ENCODE data around the gene ARFIP1.
"Not testable (repeated sequence)": the region's sequence is repeated elsewhere in the genome, so short reads cannot be mapped to it uniquely, and the experiment has no call there.

Gene ARFIP1

GRCh38 chr4:152887981-152888380, 108.2 kb downstream of the ARFIP1 start:
- H3K4me3 ChIP-seq (ENCODE audit: low read depth, low read length), result no peak overlapping the region

DNA sequence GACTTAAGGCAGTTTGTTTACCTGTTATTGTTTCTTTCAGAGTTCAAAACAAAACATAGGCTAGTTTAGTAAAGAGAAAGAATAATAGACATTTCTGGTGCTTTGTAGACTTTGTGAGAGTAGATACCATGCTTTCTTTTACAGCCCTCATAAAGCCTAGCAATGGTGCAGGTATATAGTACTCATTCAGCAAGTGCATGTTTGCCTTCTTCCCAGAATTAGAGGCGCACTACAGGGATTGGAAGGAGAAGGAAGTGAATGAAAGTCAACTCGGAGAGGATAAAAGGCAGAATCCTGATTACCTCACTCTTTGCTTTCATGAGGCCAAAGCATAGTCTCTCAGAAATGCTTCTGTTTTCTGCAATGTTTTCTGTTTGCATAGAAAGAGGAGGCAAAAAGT, 113.2 kb downstream of the ARFIP1 start:
- H3K4me3 ChIP-seq (ENCODE audit: low read depth, low read length), result no peak overlapping the region

- H3K4me3 ChIP-seq (ENCODE audit: low read depth, low read length), result no peak overlapping the region
These were observed 114.9 kb downstream of the ARFIP1 start for GRCh38 chr4:152894673-152895072.

DNA sequence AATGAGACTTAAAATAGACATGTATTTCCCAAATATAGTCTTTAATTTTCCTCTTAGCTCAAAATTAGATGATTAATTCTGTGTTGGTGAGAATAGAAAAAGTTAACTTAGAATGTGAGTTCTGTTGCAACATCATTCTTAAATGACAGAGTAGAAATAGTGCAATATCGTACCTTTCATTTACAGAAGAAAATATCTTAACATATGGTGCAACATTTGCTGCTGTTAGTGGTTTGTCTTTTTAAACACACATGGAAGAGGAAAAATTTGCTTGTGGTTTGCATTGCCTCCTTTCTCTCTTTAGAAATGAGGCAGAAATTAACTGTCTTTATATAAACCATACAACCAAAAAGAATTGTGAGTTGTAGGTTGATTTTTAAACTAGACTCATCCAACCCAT, 117.1 kb downstream of the ARFIP1 start:
- no peak overlapping the region for H3K4me3 ChIP-seq (ENCODE audit: low read depth, low read length)

GRCh38 chr4:152898133-152898532, 118.4 kb downstream of the ARFIP1 start:
- H3K4me3 ChIP-seq (ENCODE audit: low read depth, low read length), result not testable (repeated sequence)

GRCh38 chr4:152898606-152899005, 118.9 kb downstream of the ARFIP1 start:
- H3K4me3 ChIP-seq (ENCODE audit: low read depth, low read length), result no peak overlapping the region

DNA sequence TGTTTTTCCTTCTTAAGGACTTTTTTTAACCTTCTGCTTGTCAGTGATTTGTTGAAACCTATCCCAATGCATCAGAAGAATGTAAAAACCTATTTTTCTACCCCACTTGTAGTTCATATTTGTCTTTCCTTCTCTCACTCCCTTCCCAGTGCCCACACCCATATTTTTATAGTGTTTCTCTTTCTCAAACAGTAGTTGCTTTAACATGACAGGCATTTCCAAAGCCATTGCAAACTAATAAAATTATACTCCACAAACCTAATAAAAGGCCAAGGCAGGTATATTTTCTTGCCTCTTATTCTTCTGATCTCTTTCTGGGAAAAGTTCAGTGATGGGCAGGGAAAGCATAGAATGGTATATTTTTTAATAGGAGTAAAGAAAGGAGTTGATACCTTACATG, 120.6 kb downstream of the ARFIP1 start:
- H3K4me3 ChIP-seq (ENCODE audit: low read depth, low read length), result no peak overlapping the region

DNA sequence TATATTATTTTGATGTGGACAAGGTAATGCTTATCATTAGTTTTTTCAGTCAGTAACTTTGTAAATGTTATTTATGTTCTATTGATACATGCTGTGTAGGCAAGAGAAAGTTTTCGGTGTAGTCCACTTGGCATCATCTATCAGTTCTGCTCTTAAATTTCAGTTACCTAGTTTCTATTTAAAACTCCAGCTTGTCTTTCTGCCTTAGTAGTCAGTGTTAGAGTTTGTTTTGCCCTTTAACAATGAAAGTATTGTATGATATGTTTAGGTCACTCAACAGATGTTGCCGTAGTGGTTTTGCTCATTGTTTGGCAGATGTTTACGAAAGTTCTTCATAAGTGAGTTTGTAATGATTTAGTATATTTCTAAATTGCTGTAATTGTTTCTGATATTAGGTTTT, 121.5 kb downstream of the ARFIP1 start:
- H3K4me3 ChIP-seq (ENCODE audit: low read depth, low read length), result no peak overlapping the region

GRCh38 chr4:152903658-152904057, 123.9 kb downstream of the ARFIP1 start:
- no peak overlapping the region for H3K4me3 ChIP-seq (ENCODE audit: low read depth, low read length)

DNA sequence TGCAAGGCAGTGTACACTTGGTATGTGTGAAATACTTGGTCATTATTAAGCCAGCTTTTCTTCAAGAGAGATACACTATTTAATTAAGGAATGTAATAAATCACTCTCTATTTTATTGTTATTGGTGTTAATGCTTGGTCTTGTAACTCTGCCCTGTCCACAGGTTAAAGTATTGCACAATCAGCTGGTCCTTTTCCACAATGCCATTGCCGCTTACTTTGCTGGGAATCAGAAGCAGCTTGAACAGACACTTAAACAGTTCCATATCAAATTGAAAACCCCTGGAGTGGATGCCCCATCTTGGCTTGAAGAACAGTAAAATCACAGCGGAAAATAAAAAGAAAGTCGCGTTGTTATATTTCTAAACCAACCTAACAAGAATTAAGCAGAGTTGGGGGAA, 130.1 kb downstream of the ARFIP1 start:
- no peak overlapping the region for H3K4me3 ChIP-seq (ENCODE audit: low read depth, low read length)

GRCh38 chr4:152910521-152910920, 130.8 kb downstream of the ARFIP1 start:
- no peak overlapping the region for H3K4me3 ChIP-seq (ENCODE audit: low read depth, low read length)

- no peak overlapping the region for H3K4me3 ChIP-seq (ENCODE audit: low read depth, low read length)
These were observed 138.0 kb downstream of the ARFIP1 start for GRCh38 chr4:152917543-152918395.

DNA sequence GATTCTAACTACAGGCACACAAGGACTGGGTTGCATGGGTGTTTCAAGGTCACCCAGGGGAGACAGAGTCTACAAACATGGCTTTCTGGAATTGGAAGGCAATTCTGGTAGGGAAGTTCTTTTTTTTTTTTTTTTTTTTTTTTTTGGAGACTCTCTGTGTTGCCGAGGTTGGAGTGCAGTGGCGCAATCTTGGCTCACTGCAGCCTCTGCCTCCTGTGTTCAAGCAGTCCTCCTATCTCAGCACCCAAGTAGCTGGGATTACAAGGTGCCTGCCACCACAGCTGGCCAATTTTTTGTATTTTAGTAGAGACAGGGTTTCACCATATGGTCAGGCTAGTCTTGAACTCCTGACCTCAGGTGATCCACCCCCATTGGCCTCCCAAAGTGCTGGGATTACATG, 140.1 kb downstream of the ARFIP1 start:
- no peak overlapping the region for H3K4me3 ChIP-seq (ENCODE audit: low read depth, low read length)

DNA sequence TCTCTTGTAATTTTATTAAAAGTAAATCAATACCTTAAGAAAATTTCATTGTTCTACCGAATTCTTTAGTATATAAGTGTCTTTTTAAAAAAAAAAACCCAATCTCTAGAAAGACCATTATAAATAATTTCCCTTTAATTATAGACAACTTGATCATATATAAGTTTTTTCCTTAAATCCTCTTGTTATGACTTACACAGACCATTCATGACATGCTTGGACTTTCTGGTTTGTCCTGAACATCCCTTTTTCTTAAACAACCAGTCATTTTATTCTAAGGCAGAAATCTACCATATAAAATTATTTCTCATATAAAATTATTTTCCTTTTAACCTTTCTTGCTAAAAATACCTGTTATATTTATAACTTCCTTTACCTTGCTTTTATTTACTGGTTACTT, 141.0 kb downstream of the ARFIP1 start:
- no peak overlapping the region for H3K4me3 ChIP-seq (ENCODE audit: low read depth, low read length)

DNA sequence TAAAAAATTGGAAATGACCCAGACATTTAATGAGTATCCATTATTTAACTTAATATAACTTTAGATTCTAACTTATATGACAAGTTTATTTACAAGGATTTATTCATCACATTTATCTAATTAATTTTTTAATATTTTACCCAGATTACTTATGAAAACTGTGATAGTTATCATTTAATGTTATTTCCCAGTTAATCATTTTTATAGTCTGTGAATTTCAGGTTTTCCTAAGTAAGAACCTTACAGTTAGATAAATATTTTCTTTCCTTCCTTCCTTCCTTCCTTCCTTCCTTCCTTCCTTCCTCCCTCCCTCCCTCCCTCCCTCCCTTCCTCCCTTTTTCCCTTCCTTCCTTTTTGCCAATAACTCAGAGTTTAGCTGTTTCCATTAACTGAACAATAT, 141.5 kb downstream of the ARFIP1 start:
- H3K4me3 ChIP-seq (ENCODE audit: low read depth, low read length), result no peak overlapping the region

GRCh38 chr4:152925851-152926250, 146.1 kb downstream of the ARFIP1 start:
- H3K4me3 ChIP-seq (ENCODE audit: low read depth, low read length), result no peak overlapping the region

DNA sequence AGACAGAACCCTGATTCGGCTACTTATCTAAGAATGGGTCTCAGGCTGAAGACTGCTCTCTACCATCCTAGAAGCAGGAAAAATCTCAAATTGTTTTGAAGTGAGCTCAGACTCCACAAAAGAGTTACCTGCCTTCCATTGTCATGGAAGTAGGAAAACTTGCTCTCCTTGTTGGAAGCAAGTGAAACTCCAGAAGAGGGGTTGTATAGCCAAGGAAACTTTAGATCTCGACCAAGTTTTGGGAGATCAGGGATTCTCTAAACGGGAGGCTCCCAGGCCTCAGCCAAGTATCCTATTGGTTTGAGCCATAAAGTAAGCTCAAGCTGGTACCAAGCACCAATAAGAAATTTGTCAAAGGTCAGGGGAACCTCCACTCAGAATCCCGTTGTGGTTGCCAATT, 147.2 kb downstream of the ARFIP1 start:
- H3K4me3 ChIP-seq (ENCODE audit: low read depth, low read length), result no peak overlapping the region

- H3K4me3 ChIP-seq (ENCODE audit: low read depth, low read length), result no peak overlapping the region
These were observed 148.0 kb downstream of the ARFIP1 start for GRCh38 chr4:152927737-152928136.

DNA sequence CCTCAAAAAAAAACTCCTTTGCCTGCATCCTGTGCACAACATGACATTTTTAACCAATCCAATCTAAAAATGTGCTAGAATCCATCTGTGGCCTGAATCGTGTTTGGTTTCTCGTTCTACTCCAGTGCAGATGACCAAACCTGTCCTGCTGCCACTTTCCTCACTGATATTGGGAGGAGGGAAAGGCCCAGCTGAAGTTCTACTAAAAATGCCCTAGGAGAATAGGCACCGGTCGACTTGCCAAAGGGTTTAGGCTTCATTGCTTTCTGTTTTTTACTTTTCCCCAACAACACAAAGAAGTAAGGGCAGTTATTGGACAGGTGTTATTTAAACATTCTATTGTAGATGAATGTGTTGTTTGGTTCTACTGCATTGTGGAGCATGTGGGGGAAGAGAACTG, 148.5 kb downstream of the ARFIP1 start:
- no peak overlapping the region for H3K4me3 ChIP-seq (ENCODE audit: low read depth, low read length)

DNA sequence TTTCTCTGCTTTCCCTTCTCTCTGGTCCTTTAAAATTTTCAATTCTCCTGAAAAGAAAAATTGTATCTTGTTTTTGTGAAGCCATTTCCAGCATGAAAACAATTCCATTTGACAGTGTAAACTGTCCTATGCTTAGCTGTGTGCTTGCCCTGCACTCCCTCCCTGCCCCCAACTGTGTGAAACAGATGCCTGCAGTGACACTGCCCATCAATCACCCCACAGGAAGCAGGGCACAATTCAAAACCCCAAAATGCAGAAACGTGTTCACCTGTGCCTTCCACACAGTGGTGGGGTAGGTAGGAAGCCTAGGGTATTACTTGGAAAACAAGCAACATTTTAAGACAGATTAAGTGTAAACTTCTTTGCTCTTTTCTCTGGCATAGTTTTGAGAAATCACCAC, 150.1 kb downstream of the ARFIP1 start:
- no peak overlapping the region for H3K4me3 ChIP-seq (ENCODE audit: low read depth, low read length)

GRCh38 chr4:152935143-152935542, 155.4 kb downstream of the ARFIP1 start:
- H3K4me3 ChIP-seq (ENCODE audit: low read depth, low read length), result no peak overlapping the region

DNA sequence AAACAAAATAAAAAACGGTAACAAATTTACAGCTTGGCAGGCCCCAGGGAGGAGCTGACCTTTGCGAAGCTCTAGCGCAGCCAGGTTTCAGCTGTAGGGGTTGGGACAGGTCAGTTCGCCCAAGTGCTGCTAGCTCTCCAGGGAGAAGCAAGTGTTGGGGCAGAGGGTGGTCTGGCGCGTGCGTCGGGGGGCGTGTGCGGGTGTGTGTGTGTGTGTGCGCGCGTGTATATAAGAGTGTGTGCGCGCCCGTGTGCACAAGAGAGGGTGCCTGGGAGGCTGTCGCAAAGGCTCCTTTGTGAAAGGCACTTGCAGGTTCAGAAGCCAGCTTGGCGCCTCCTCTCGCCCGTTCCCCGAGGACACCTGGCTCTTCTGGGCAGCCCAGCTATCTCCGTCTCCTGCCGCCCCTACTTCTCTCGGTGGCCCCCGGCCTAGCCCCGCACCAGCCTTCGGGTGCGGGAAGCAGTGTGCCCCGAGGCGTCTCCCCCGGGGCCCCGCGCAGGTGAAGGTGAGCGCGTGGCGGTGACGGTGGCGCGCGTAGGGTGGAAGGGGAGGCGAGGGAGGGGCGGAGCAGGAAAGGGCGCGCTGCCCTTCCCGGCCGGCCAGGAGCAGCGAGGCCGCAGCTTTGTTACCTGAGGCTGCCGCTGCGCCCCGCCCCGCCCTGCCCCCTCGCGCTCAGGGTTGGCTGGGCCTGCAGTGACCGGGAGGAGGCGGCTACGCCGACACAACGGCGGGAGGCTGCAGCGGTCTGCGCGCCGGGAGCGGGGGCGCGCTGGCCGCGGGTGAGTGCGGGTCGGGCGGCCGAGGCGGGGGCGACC, 156.1 kb downstream of the ARFIP1 start, which contains the start of gene FHDC1:
Gene FHDC1 (plus strand): TSS at position 693 of the 815 bp plus-strand sequence. CDS start 6,735 bp downstream, outside the sequence.
- H3K4me3 ChIP-seq (ENCODE audit: low read depth, low read length), result peak within 1 kb of the TSS; percentile 81

Measured in iPS-11a (cell line).